Uterus (tissue), 2 donors: ENCODE data around the gene ITPR2.

Experiments used
- POLR2A ChIP-seq, 2 donors: fragments of 450-650 bp; IDR thresholded peaks; one replicate each; pipeline ENCODE4 v1.6.1; 2016; ENCODE audit warnings: antibody characterized with exemption in 2 of 2, mild to moderate bottlenecking in 1 of 2, moderate library complexity in 1 of 2
- TF ChIP-seq, protein P1 (sequence below), 4 experiments: fragments of 200-600 bp in 2 of 4; fragments of 450-650 bp in 2 of 4; sonication (generic) in 2 of 4; IDR thresholded peaks; one replicate each; pipeline ENCODE4 v1.5.1; 2016 to 2019; ENCODE audit warnings: antibody characterized with exemption in 4 of 4, mild to moderate bottlenecking in 2 of 4, moderate library complexity in 1 of 4

DNA sequence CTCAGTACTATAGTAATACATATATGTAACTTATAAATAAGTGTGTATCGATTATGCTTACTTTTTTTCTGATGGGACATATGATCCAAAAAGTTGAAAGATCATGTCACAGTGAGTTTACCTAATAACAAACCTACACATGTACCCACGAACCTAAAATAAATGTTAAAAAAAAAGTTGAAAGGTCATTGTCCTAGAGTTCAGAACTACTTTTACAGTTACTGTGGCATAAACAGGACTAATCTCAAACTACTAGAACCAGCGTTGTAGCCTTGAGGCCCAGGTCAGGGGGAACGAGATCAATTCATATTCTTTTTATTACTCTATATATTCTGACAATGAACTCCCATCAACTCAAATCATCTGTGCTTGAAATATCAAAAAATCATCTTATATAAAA, 81.8 kb downstream of the ITPR2 start:
- TF ChIP-seq, protein P1, sequence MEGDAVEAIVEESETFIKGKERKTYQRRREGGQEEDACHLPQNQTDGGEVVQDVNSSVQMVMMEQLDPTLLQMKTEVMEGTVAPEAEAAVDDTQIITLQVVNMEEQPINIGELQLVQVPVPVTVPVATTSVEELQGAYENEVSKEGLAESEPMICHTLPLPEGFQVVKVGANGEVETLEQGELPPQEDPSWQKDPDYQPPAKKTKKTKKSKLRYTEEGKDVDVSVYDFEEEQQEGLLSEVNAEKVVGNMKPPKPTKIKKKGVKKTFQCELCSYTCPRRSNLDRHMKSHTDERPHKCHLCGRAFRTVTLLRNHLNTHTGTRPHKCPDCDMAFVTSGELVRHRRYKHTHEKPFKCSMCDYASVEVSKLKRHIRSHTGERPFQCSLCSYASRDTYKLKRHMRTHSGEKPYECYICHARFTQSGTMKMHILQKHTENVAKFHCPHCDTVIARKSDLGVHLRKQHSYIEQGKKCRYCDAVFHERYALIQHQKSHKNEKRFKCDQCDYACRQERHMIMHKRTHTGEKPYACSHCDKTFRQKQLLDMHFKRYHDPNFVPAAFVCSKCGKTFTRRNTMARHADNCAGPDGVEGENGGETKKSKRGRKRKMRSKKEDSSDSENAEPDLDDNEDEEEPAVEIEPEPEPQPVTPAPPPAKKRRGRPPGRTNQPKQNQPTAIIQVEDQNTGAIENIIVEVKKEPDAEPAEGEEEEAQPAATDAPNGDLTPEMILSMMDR (IDR thresholded peaks at IDR 0.05), result no peak
- TF ChIP-seq POLR2A (IDR thresholded peaks at IDR 0.05), result no peak
